Heart left ventricle (tissue), 16 donors: Measurements from ENCODE around the gene MRPL58. TPM values are rescaled to one million over a fixed set of nuclear protein-coding genes. Genes with fewer than 3 reads are reported as not detected.
A peak's percentile ranks its signal among the peaks of the same experiment; 100 is the strongest.

ENCODE experiments used
- ATAC-seq, 4 donors: fragments of 200-7000 bp; cut with Tn5 transposase; one replicate each; pipeline ENCODE4 v1.9.1; 2020 to 2022; ENCODE audit warnings: moderate library complexity in 4 of 4, mild to moderate bottlenecking in 3 of 4, moderate number of reproducible peaks in 1 of 4
- DNase-seq, 5 donors: peaks; one replicate each; pipeline ENCODE4 v3.0.0-alpha.2; 2020
- H3K27ac ChIP-seq, 12 donors: fragments of 200-600 bp; sonication (generic) in 4 of 12; one replicate each; pipeline versions ENCODE4 v1.5.0 to v1.8.0; 2016 to 2022; ENCODE audit warnings: mild to moderate bottlenecking in 2 of 12
- H3K27me3 ChIP-seq, 9 donors: fragments of 200-600 bp; sonication (generic) in 2 of 9; one replicate each; pipeline versions ENCODE4 v1.5.1 to v1.8.0; 2016 to 2022; ENCODE audit warnings: mild to moderate bottlenecking in 3 of 9
- H3K36me3 ChIP-seq, 9 donors: fragments of 200-600 bp; sonication (generic) in 2 of 9; one replicate each; pipeline versions ENCODE4 v1.5.0 to v1.8.0; 2018 to 2022; ENCODE audit warnings: mild to moderate bottlenecking in 2 of 9
- H3K4me1 ChIP-seq, 12 donors: fragments of 200-600 bp; sonication (generic) in 4 of 12; one replicate each; pipeline versions ENCODE4 v1.5.0 to v1.8.0; 2016 to 2022; ENCODE audit warnings: mild to moderate bottlenecking in 3 of 12
- H3K4me3 ChIP-seq, 12 donors: fragments of 200-600 bp; sonication (generic) in 4 of 12; one replicate each; pipeline versions ENCODE4 v1.5.0 to v1.8.0; 2017 to 2022; ENCODE audit warnings: mild to moderate bottlenecking in 9 of 12, moderate library complexity in 4 of 12
- H3K9me3 ChIP-seq, 12 donors: fragments of 200-600 bp; sonication (generic) in 4 of 12; one replicate each; pipeline versions ENCODE4 v1.5.0 to v1.8.0; 2016 to 2022; ENCODE audit warnings: mild to moderate bottlenecking in 1 of 12
- POLR2A ChIP-seq, 2 donors: fragments of 450-650 bp; IDR thresholded peaks; one replicate each; pipeline ENCODE4 v1.6.1; 2017; ENCODE audit warnings: antibody characterized with exemption in 2 of 2, mild to moderate bottlenecking in 2 of 2, moderate library complexity in 2 of 2
- WGBS, 4 donors: extraction: QIAGEN DNeasy Blood & Tissue Kit in 2 of 4; methylation state at CpG; one replicate each; pipeline versions ENCODE4 v1.1.5 to v1.1.7; 2013 to 2018; 5-methylcytosine and 5-hydroxymethylcytosine counted together
- intact Hi-C, 10 donors: fragments of 100-400 bp; cut with DNase I; formaldehyde crosslinking; loops; one replicate each; pipeline versions ENCODE4 v1.11.1 to v1.14.2; 2022
- polyA plus RNA-seq, 2 donors: library from polyadenylated mRNA; stranded (reverse); fragments of 200-250 nt; gene quantifications; one replicate each; pipeline ENCODE4 v1.2.3, GENCODE V29; 2013
- total RNA-seq, 9 donors: library from RNA; depleted of rRNA in 2 of 9; stranded (reverse); fragments of >200 nt in 2 of 9; fragmentation: NEBNext Ultra II Directional in 3 of 9; extraction: Animal tissue kit (Norgen Biotek cat#: 25700) in 3 of 9; gene quantifications; one replicate each; pipeline versions ENCODE4 v1.1.0 to v1.2.4, GENCODE V29; 2016 to 2023
- TF ChIP-seq, protein P1 (sequence below), 12 donors: fragments of 200-600 bp; sonication (generic) in 4 of 12; IDR thresholded peaks; one replicate each; pipeline versions ENCODE4 v1.5.0 to v1.8.0; 2018 to 2022; ENCODE audit warnings: antibody characterized with exemption in 12 of 12, mild to moderate bottlenecking in 5 of 12
- donor health status: ischemic (EF 13 %, LVEDD 7.1; RV severe dilation, severe dysfunction).
- donor health status: healthy with polysubstance abuse.
- donor health status: DM: no; HTN: yes; CAD: no.
- donor health status: DM: no; HTN: no; CAD: no.
- donor health status: ischemic (EF 25% LVEDD 6.9; RV normal size, moderate dysfunction).
- donor health status: ischemic (EF 25% LVEDD 5.7; RV mildly dilated, moderate dysfunction).
- donor health status: healthy.
- donor health status: DM: yes; HTN: yes; CAD: no.
- donor health status: ischemic (EF 35%, LVEDD 5.7; RV mildly dilated, moderate dysfunction).
- donor health status: nonischemic (EF 11% LVEDD 7.7; RV severe dilation, severe dysfunction).
- donor health status: DM: yes; HTN: yes; CAD: no.
- donor health status: PGD.
- donor health status: ischemic (EF 29% LVEDD 5.4; RV normal size, mild dysfunction).
- donor health status: nonischemic (EF 23%, LVEDD 6.1; RV moderate dilation, normal function).

The MRPL58 gene
- total and polyA plus RNA-seq, 11 donors = 41.0 to 93.8 (median 60.9) TPM

DNA sequence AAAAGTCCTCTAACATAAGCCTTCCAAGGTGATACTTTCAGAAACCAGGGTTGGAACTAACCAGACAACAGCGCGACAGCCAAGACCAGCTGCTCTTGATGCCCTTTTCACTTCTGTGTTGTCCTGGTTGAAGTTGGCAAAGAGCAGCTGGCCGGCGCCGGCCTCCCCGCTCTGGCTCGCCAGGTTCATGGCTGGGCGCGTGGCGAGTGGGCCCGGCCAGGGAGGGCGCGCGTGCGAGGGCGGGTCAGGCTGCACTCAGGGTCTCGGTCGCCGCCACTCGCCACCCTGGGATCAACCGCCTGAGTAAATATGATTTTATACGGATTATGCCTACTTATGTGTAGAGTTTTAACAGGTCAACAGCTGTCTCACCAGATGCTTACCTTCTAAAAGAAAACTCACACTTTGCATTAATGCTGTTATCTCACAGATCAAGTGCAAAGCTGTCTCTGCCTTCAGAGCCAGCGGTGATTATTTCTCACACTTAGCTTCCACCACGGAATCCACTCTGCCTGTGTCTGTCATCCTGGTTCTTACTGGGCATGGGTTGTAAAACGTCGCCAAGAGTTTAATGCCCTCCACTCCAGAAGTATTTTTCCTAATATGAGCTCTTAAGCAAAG is 48.1 kb downstream of the MRPL58 start:
- Histone ChIP-seq H3K4me1 (peaks cover 0 to 21% (median 10%) of the 10 kb centered on the region in 12 donors), H3K36me3 (peaks cover 0 to 82% (median 67%) of the 10 kb centered on the region in 9 donors), H3K4me3 (no peak overlapping the region), H3K9me3 (no peaks in the 10 kb centered on the region), H3K27ac (peak overlapping the region in 11 of 12 donors; percentile 30 to 87 (median 60)), H3K27me3 (no peaks in the 10 kb centered on the region)
- peak; percentile 74 to 81 (median 74) for ATAC-seq
- 80 to 92% (median 89%) methylated on average over 25 to 26 of the region's 26 CpGs for WGBS, 4 donors
- TF ChIP-seq, protein P1, sequence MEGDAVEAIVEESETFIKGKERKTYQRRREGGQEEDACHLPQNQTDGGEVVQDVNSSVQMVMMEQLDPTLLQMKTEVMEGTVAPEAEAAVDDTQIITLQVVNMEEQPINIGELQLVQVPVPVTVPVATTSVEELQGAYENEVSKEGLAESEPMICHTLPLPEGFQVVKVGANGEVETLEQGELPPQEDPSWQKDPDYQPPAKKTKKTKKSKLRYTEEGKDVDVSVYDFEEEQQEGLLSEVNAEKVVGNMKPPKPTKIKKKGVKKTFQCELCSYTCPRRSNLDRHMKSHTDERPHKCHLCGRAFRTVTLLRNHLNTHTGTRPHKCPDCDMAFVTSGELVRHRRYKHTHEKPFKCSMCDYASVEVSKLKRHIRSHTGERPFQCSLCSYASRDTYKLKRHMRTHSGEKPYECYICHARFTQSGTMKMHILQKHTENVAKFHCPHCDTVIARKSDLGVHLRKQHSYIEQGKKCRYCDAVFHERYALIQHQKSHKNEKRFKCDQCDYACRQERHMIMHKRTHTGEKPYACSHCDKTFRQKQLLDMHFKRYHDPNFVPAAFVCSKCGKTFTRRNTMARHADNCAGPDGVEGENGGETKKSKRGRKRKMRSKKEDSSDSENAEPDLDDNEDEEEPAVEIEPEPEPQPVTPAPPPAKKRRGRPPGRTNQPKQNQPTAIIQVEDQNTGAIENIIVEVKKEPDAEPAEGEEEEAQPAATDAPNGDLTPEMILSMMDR (IDR thresholded peaks at IDR 0.05) = no peak
- TF ChIP-seq POLR2A (IDR thresholded peaks at IDR 0.05) = no peak
- intact Hi-C loops = loop anchor here in 6 of 10 donors (2.0 to 10.0 kb wide), 5 partner anchors 42 to 144 kb away; partner anchors contain the start of genes NUP85 (in 3 of the 6) and ARMC7 (in 2 of the 6)
- peak in 3 of 5 donors; percentile 35 to 54 (median 42) for DNase-seq

DNA sequence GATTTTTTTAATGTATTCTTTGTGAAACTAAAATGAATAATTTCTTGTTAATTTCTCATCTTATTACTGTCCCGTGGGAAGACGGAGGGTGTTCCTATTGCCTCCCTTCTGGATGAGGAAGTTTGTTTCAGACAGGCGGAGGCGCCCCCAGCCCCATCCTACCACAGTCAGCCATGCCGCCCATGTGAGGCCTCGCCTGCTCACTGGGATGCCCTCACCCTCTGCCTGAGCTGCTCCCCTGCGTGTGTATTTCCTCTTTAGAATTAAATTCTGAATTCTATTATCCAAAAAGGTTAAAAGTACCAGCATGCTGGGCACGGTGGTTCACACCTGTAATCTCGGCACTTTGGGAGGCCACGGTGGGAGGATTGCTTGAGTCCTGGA is 48.6 kb downstream of the MRPL58 start:
- TF ChIP-seq, protein P1 (IDR thresholded peaks at IDR 0.05) = no peak
- no peak for TF ChIP-seq POLR2A (IDR thresholded peaks at IDR 0.05)
- Histone ChIP-seq H3K4me3 (no peak overlapping the region), H3K27ac (peak overlapping the region in 4 of 12 donors; percentile 48 to 87 (median 78)), H3K9me3 (no peaks in the 10 kb centered on the region), H3K27me3 (no peaks in the 10 kb centered on the region), H3K4me1 (peaks cover 0 to 21% (median 12%) of the 10 kb centered on the region in 12 donors), H3K36me3 (peaks cover 0 to 77% (median 66%) of the 10 kb centered on the region in 9 donors)
- ATAC-seq = no peak
- DNase-seq = no peak
- intact Hi-C loops = loop anchor here in 6 of 10 donors (2.0 to 10.0 kb wide), 5 partner anchors 41 to 144 kb away; partner anchors contain the start of genes NUP85 (in 3 of the 6) and ARMC7 (in 2 of the 6)
- WGBS, 4 donors = 94 to 97% (median 95%) methylated on average over 10 of the region's 10 CpGs

DNA sequence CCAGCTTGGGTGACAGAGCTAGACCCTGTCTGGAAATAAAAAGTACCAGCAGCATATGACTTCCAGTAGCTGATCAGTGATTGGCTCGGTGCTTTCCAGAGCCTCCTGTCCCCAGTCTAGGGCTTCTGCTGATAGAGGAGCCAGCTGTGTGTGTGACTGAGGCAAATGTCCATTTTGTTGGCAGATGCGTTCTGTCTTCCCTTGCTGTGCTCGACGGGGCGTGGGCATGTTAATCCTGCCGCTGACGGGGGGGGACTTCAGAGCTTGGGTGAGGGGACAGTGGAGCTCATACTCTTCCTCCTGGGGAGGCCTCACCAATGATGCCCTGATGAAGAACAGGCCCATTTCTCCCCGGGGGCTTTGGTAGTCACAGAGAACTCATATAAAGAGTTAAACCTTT is 49.1 kb downstream of the MRPL58 start:
- no peak overlapping the region for H3K4me3 ChIP-seq
- no peaks in the 10 kb centered on the region for H3K9me3 ChIP-seq
- H3K27ac ChIP-seq = peak overlapping the region in 1 of 12 donors; percentile 80
- DNase-seq (no peak), ATAC-seq (no peak)
- WGBS, 4 donors = 84 to 89% (median 87%) methylated on average over 3 to 8 of the region's 8 CpGs
- peaks cover 0 to 21% (median 12%) of the 10 kb centered on the region in 12 donors for H3K4me1 ChIP-seq
- intact Hi-C loops = loop anchor here in 6 of 10 donors (2.0 to 10.0 kb wide), 5 partner anchors 41 to 143 kb away; partner anchors contain the start of genes NUP85 (in 3 of the 6) and ARMC7 (in 2 of the 6)
- no peaks in the 10 kb centered on the region for H3K27me3 ChIP-seq
- TF ChIP-seq POLR2A (IDR thresholded peaks at IDR 0.05) = no peak
- TF ChIP-seq, protein P1 (IDR thresholded peaks at IDR 0.05) = no peak
- peaks cover 0 to 71% (median 60%) of the 10 kb centered on the region in 9 donors for H3K36me3 ChIP-seq

DNA sequence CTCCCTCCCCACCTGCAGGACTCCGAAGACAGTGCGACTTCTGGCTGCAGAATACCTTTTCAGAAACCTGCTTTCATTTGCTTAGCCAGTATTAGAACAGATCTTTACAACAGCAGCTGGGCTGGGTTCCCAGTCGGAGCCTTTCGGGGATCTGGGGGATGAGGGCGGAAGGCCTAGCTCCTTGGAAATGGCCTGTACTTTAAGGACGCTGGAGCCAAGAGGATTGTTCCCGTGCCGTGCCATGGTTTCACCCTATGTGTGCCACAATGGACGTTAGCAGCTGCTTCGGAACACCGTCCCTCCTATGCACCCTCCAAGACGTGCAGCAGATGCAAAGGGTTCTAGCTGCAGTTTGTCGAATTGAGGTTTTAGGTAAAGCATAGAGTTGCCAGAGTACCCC is 50.7 kb downstream of the MRPL58 start:
- Histone ChIP-seq H3K27me3 (no peaks in the 10 kb centered on the region), H3K9me3 (no peaks in the 10 kb centered on the region), H3K27ac (no peak overlapping the region), H3K4me1 (peaks cover 0 to 21% (median 12%) of the 10 kb centered on the region in 12 donors), H3K4me3 (no peak overlapping the region), H3K36me3 (peaks cover 0 to 64% (median 54%) of the 10 kb centered on the region in 9 donors)
- 86 to 91% (median 90%) methylated on average over 13 of the region's 13 CpGs for WGBS, 4 donors
- DNase-seq (no peak), ATAC-seq (no peak)
- intact Hi-C loops = loop anchor here in 6 of 10 donors (5.0 to 10.0 kb wide), 4 partner anchors 39 to 142 kb away; partner anchors contain the start of genes NUP85 (in 3 of the 6) and ARMC7 (in 1 of the 6)
- TF ChIP-seq, protein P1 (IDR thresholded peaks at IDR 0.05) = no peak
- no peak for TF ChIP-seq POLR2A (IDR thresholded peaks at IDR 0.05)
